GM23338 (cell line): ENCODE measurements around the gene FOXR2.

Source experiments
- CTCF ChIP-seq, 2 experiments: fragments of 200-600 bp in 1 of 2; sonication (generic) in 1 of 2; conservative IDR thresholded peaks; 2 replicates each; pipeline versions ENCODE4 v1.5.1 to v1.6.1; 2016 to 2017; ENCODE audit warnings: antibody characterized with exemption in 2 of 2, low read depth in 2 of 2, mild to moderate bottlenecking in 2 of 2, moderate library complexity in 1 of 2
- EZH2 ChIP-seq: fragments of 200-600 bp; sonication (generic); IDR thresholded peaks from one replicate; pipeline ENCODE4 v1.8.0; 2017; ENCODE audit warnings: antibody characterized with exemption, mild to moderate bottlenecking, low read depth; ENCODE audit not compliant: unreplicated experiment
- EZH2phosphoT487 ChIP-seq: fragments of 200-600 bp; sonication (generic); IDR thresholded peaks from one replicate; pipeline ENCODE4 v1.8.1; 2018; ENCODE audit warnings: antibody characterized with exemption; ENCODE audit not compliant: unreplicated experiment
- POLR2AphosphoS5 ChIP-seq: IDR thresholded peaks from 2 replicates; pipeline ENCODE4 v1.6.1; 2016; ENCODE audit warnings: antibody characterized with exemption, low read depth
- REST ChIP-seq: IDR thresholded peaks from one replicate; pipeline ENCODE4 v1.6.1; 2018; ENCODE audit warnings: antibody characterized with exemption; ENCODE audit not compliant: unreplicated experiment
- ZNF331 ChIP-seq: fragments of 250-450 bp; sonication (Bioruptor Pico); IDR thresholded peaks from 2 replicates; pipeline ENCODE4 v1.5.0; 2020; ENCODE audit warnings: low read depth, mild to moderate bottlenecking, moderate library complexity

- no peak for TF ChIP-seq CTCF (conservative IDR thresholded peaks at IDR 0.05; ENCODE audit: low read depth in 2 of 2)
- no peak for TF ChIP-seq EZH2
- no peak for TF ChIP-seq EZH2phosphoT487
- no peak for TF ChIP-seq POLR2AphosphoS5
- TF ChIP-seq REST: no peak
- no peak for TF ChIP-seq ZNF331
Measured at GRCh38 chrX:55593296-55593695, 29.9 kb upstream of the FOXR2 start.
